CD4-positive, alpha-beta T cell treated with Interleukin-2 at 100 ng/mL for 4 hours (primary cell): ENCODE measurements around the gene BTG2.
A peak's percentile ranks its signal among the peaks of the same experiment; 100 is the strongest.

ENCODE experiments used
- DNase-seq: peaks from one replicate; pipeline ENCODE4 v3.0.0-alpha.2; 2020; ENCODE audit warnings: low spot score

BTG2 gene

DNA sequence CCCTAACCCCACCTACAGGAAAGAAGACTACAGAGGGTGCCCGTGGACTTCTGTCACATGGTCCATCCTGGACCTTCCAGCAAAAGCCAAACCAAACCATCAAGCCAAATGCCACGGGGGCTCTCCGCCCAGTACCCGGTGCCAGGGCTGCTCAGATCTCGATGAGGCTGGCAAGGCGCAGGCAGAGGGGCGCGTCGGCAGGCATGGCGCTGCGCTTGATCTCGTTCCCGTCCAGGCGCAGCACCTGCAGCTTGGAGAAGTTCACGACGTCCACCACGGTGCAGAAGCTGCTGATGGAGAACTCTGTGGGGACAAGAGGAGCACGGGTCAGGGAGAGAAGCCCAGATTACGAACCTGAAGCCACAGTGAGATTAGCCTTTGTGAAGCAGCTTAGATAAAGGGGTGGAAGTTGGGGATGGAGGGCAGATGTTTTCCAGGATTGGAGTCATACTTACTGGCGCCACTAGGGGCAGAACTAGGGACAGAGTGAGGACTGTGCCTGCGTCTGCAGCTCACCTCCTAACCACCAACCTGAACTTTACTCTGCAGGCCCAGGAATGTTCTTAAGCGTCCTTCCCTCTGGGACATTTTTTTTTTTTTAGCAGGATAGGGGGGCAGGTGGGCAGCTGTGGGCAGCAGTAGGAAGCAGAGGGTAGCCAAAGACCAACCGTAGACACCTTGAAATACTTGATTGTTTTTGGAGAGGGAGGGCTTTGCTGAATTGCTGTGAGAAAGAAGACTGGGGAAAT, 37.0 kb downstream of the BTG2 start:
- DNase-seq: peak; percentile 55

DNA sequence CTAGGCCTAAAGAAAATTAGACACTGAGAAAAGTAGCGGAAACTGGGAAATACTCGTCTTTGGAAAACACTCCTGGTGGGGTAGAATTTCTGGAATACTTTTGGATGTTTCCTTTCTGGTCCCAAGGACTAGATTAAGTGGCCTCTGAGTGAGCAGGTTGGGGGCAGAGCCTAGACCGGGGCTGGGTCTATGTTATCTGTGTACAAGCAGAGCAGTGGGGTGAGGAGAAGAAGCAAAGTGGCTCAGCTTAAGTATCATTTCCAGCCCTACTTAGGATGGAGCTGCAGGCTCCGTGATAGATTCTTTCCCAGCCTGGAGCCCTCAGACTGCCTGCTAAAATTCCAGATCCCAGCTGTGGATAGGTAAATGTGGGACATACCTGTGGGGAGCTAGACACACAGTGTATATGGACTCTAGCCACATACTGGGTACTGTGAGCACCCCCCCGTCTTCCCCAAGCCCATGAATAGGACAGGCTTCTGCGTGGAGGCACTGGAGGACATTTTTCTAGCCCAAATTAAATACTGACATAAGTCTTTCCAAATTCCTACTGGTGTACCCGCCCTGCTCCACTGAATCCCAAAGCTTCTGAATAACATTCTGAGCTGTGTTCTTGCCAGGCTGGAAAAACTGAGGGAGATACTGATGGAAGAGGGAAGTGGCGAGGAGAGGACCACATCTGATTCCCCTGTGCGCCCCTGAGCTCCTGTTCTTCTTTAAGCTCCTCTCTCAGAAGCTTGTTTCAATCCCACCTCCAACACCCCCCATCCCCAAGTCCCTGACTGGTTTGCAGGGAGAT, 38.8 kb downstream of the BTG2 start:
- no peak for DNase-seq

DNA sequence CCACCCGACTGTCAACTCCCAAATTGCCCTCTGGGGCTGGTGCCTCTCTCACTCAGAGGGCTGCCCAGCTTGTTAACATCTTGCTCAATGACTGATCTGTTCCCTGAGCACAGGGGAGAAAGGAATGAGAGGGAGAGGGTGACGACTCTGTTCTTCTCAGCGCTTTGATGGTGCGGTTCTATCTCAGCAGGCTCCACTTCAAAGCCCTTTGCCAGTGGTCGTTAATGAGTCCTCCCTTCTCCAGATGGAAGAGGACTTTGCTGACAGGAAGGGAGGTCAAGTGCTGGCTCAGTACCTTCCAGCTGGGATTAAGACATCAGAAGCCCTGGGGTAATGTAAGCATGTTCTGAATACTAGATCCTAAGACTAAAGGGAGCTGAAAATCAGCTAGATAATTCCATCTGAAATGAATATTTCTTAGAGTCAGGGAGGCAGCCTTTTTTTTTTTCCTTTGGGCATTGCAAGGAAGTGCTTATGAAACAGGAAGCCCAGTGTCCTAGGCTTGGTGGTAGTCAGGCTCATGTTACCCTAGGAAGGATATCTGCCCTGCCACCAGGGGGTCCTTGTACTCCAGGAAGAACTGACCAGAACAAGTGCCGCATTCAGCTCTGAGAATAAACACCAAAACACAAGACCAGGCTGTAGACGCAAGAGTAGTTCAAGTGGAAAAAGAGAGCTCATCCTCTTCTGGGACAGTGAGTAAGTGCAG, 40.9 kb downstream of the BTG2 start:
- DNase-seq: no peak

DNA sequence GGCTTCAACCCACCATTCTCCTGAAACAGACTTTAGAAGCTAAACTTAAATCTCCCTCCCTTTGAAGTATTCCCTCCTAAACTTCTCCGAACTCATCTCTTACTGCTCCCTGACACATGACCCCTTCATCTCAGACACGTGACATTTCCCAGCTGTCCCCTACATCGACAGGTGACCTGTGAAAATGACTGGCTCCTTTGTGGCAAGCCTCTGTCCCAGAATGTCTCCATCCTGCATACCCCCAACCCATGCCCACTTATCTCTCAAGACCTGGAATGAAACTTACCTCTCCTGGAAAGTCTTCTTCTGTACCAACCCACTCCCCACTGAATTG, 41.4 kb downstream of the BTG2 start:
- no peak for DNase-seq

DNA sequence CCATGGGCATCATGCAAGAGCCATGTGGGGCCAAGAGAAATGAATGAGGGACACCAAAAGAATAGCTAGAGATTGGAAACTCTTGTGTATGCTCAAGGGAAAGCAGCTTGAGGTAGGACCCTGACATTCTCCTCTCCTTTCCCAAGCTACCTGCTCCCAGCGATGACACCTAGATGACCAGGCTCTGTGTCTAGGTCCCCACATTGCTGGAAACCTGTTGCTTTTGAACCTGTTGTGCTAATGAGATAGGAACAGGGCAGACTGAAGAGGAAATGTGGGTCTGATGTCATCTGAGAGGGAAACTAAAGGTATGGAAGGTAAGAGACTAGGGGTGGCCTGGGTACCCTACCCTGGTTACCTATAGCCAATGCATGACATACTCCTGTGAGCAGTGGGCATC, 43.8 kb downstream of the BTG2 start:
- DNase-seq: no peak

DNA sequence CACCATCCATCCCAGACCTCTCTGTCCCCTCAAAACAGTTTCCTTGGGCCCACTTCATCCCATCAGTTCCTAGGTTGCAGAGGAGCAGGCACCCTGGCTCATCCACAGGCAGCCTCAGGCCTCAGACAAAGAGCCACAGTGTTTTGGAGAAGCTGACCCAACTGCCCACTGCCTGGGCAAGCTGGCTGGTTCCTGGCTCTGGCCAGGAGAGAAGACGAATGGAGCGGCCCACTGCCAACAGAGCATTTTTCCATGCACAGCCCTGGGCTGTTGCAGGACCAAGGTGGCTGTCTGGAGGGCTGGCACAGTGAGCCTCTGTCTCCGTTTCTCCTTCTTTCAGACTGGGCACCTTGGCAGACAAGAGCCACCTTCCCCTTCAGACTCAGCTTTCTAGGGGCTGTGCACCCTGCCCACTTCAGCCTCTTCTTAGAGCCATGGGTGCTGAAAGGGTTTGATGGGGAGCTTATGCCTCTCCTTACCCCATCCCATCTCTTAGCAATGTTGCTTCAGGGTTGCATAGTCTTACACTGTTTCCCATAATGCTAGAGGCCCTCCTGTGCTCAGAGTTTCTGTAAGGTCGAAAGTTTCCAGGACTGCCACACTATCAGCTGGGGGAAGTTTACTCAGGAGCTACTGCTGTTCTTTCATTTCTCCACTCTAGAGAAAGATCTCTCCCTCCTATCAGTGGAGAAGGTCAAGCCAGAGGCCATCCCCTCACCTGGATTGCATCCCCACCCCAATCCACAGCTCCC, 44.6 kb downstream of the BTG2 start:
- no peak for DNase-seq

DNA sequence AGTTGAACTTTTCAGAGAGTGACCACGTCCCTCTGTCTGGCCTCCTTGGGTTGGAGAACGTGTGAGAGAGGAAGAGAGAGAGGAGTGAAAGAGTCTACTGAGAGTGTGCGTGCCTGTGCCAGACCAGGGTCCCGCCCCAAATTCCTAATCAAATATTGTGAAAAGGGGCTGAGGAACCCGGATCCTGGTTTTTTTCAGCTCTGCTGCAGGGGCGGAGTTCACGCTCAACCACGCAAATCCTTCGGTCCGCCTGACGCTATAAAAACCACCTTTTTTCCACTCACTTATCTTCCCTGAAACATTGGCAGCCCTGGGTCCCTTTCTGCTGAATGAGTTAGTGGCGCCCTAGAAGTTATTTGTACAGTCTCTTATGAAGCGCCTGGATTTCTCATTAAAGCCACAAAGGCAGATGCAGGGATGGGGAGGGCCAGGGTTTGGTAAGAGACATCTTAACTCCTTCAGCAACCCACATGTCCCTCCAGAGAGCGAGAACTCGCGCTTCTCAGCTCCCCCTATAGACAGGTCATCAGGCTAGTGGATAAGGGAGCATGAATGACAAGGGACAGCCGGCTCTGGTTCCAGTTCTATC, 45.8 kb downstream of the BTG2 start, which contains the start of gene FMOD:
Gene FMOD (minus strand): TSS at position 86 of the 589 bp plus-strand sequence. CDS start 2,852 bp downstream, outside the sequence.
- DNase-seq: no peak

DNA sequence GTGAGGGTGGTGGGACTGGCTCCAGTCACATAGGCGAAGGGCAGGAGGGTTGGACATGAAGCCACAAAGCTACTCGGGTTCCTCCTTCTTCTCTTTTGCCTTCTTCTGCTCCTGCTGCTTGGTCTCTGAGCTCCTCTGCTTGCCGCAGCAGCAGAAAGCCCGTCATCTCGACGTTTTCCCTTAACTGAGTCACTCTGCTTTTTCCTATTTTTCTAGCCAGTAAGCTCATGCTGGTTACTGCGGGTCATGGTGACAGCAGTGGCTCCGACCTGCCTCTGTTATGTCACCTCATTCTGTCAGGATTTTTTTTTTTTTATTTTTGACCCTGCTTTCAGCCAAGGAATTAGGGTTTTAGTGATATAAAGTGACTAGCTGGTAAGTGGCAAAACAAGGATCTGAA, 48.2 kb downstream of the BTG2 start:
- DNase-seq: no peak

DNA sequence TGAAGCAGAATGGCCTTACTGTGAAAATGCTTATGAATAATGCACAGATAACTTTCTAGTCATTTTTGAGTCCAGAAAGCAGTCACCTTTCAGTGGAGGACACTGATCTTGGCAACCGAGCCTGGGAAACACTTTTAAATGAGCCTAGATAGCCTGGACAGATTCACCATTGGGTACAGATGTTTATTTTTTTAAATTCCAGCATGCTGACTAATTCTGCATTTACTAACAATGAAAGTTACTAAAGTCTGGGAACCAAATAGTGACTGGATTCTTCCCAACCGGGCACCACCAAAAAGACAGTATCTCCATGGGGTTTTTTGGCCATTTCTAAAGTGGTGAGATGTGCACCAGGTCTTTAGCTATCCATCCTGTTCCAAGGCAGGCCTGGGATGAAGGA, 48.9 kb downstream of the BTG2 start:
- no peak for DNase-seq

DNA sequence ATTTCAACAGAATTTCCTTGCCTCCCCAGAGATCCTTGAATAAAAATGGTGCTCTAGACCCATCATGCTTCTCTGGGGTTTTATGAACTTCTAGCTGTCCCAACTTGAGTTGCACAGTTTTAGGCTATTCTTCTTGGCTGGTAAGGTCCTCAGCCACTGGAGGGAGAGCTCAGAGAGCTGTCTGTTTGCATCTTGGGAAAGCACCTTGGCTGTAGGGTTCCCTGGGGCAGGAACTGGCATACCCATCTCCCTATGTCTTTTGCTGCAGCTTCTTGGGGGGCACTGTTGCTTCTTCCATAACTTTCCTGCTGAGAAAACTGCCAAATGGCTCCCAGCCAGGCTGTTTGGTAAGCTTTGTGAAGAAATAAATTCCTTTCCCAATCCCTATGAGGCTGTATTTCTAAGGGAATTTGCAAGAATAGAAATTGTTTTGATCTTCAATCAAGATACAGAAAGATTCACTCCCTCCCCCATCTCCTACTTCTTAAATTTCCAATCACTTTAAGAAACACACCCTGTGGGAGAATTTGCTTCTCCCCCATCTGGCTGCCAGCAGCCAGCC, 53.8 kb downstream of the BTG2 start:
- no peak for DNase-seq
